ENCODE measurements around the gene KDM5B.
"Not testable (repeated sequence)": the region's sequence is repeated elsewhere in the genome, so short reads cannot be mapped to it uniquely, and the experiment has no call there.

Gene KDM5B

DNA sequence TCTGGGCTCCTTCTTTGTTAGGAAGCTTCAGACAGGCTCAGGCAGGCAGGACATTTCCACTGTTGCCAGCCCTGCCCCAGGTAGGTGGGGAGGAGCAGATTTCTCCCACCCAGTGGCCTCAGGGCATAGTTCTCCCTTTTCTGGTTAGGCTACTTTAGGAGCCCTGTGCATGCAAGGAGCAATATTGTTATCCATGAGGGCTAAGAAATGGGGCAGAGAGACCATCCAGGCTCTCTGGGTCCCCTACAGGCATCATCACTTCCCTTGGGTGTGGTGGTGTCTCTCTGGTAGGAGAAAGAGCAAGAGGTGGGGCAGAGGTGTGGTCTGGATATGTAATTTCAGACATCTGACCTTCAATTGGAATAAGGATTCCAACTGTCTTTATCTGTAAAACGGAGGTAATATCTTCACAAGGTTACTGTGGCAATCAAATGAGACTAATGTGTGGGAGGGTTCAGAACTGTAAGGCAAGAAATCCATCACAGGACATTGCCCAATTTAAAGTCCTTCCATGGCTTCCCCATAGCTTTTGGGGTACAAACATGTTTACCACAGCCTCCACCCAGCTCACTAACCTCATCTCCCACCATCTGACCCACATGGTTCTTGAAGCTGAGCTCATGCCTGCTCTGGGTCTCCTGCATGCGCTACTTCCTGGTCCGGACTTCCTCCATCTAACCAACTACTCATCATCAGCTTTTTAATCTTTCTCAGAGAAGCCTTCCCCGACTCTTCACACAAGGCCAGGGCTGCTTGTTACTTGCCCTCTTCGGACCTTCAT, 28.6 kb upstream of the KDM5B start:
- no peak overlapping the region for H3K4me3 ChIP-seq (ENCODE audit: low read length)
- no peak overlapping the region for H3K4me2 ChIP-seq (ENCODE audit: low read length)
- H3K36me3 ChIP-seq (ENCODE audit: insufficient read depth, low read length): no peaks in the 10 kb centered on the region
- peaks cover 44% of the 10 kb centered on the region for H3K27me3 ChIP-seq (ENCODE audit: control insufficient read depth, insufficient read depth, low read length)
- no peak overlapping the region for H3K9ac ChIP-seq (ENCODE audit: low read depth, low read length)
- no peaks in the 10 kb centered on the region for H3K4me1 ChIP-seq (ENCODE audit: control insufficient read depth, insufficient read depth, low read length)
- no peaks in the 10 kb centered on the region for H3K9me3 ChIP-seq (replicated peaks; ENCODE audit: low read length)

- no peaks in the 10 kb centered on the region for H3K9me3 ChIP-seq (replicated peaks; ENCODE audit: low read length)
- H3K4me2 ChIP-seq (ENCODE audit: low read length): no peak overlapping the region
- H3K4me1 ChIP-seq (ENCODE audit: control insufficient read depth, insufficient read depth, low read length): no peaks in the 10 kb centered on the region
- H3K27me3 ChIP-seq (ENCODE audit: control insufficient read depth, insufficient read depth, low read length): peaks cover 38% of the 10 kb centered on the region
- H3K9ac ChIP-seq (ENCODE audit: low read depth, low read length): no peak overlapping the region
- no peaks in the 10 kb centered on the region for H3K36me3 ChIP-seq (ENCODE audit: insufficient read depth, low read length)
- H3K4me3 ChIP-seq (ENCODE audit: low read length): no peak overlapping the region
Observed at GRCh38 chr1:202835548-202836072, 27.4 kb upstream of the KDM5B start.

- Histone ChIP-seq H3K36me3 (ENCODE audit: insufficient read depth, low read length) (no peaks in the 10 kb centered on the region), H3K4me1 (ENCODE audit: control insufficient read depth, insufficient read depth, low read length) (no peaks in the 10 kb centered on the region), H3K9ac (ENCODE audit: low read depth, low read length) (no peak overlapping the region), H3K4me3 (ENCODE audit: low read length) (no peak overlapping the region), H3K9me3 (replicated peaks; ENCODE audit: low read length) (no peaks in the 10 kb centered on the region), H3K27me3 (ENCODE audit: control insufficient read depth, insufficient read depth, low read length) (peaks cover 38% of the 10 kb centered on the region), H3K4me2 (ENCODE audit: low read length) (no peak overlapping the region)
Observed at GRCh38 chr1:202834771-202835547, 26.7 kb upstream of the KDM5B start.

DNA sequence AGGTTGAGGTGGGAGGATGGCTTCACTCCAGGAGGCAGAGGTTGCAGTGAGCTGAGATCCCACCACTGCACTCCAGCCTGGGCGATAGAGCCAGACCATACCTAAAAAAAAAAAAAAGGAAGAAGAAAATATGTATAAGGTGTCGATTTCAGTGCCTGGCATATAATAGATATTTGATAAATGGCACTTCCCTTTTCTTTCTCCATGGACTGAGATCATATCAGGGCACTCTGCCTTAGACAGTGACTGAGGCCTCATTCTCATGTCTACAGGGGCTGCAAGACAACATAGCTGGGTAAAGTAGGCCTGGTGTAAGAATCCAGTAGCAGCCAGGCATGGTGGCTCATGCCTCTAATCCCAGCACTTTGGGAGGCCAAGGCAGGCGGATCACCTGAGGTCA, 23.7 kb upstream of the KDM5B start:
- no peak overlapping the region for H3K4me3 ChIP-seq (ENCODE audit: low read length)
- H3K9me3 ChIP-seq (replicated peaks; ENCODE audit: low read length): no peaks in the 10 kb centered on the region
- H3K27me3 ChIP-seq (ENCODE audit: control insufficient read depth, insufficient read depth, low read length): peaks cover 32% of the 10 kb centered on the region
- H3K4me2 ChIP-seq (ENCODE audit: low read length): no peak overlapping the region
- H3K9ac ChIP-seq (ENCODE audit: low read depth, low read length): no peak overlapping the region
- no peaks in the 10 kb centered on the region for H3K36me3 ChIP-seq (ENCODE audit: insufficient read depth, low read length)
- H3K4me1 ChIP-seq (ENCODE audit: control insufficient read depth, insufficient read depth, low read length): no peaks in the 10 kb centered on the region

DNA sequence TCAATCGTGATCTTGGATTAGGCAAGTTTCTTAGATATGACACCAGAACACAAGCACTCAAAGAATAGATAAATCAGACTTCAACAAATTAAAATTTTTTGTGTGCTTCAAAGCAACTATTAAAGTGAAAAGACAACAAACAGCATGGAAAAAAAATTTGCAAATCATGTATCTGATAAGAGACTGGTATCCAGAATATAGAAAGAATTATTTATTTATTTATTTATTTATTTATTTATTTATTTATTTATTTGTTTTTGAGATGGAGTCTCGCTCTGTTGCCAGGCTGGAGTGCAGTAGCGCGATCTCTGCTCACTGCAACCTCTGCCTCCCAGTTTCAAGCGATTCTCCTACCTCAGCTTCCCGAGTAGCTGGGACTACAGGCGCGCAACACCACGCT, 21.0 kb upstream of the KDM5B start:
- not testable (repeated sequence) for H3K9ac ChIP-seq (ENCODE audit: low read depth, low read length); H3K4me1 ChIP-seq (ENCODE audit: control insufficient read depth, insufficient read depth, low read length); H3K36me3 ChIP-seq (ENCODE audit: insufficient read depth, low read length); H3K4me3 ChIP-seq (ENCODE audit: low read length); H3K4me2 ChIP-seq (ENCODE audit: low read length); H3K9me3 ChIP-seq (replicated peaks; ENCODE audit: low read length)
- peaks cover 35% of the 10 kb centered on the region for H3K27me3 ChIP-seq (ENCODE audit: control insufficient read depth, insufficient read depth, low read length)

DNA sequence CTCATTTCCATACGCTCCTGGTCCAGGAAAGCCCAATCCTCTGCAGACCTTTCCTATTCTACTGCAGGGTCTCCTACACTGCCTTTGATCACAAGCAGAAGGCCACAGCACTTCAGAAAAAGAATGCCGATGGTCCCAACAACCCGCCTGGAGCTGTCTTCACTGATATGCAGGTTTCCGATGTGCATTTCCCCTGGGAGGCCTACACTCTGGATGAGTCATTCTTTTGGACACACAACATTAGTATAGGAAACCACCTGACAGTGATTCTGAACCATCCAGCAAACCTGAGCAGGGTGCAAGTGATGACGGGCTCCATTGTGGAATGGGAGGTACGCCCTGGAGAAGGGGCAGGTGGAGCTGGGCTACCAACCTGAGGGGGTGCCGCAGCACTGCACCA, 17.5 kb upstream of the KDM5B start:
- Histone ChIP-seq H3K4me3 (ENCODE audit: low read length) (no peak overlapping the region), H3K4me1 (ENCODE audit: control insufficient read depth, insufficient read depth, low read length) (no peaks in the 10 kb centered on the region), H3K4me2 (ENCODE audit: low read length) (no peak overlapping the region), H3K36me3 (ENCODE audit: insufficient read depth, low read length) (no peaks in the 10 kb centered on the region), H3K27me3 (ENCODE audit: control insufficient read depth, insufficient read depth, low read length) (peaks cover 40% of the 10 kb centered on the region), H3K9me3 (replicated peaks; ENCODE audit: low read length) (no peaks in the 10 kb centered on the region), H3K9ac (ENCODE audit: low read depth, low read length) (no peak overlapping the region)

DNA sequence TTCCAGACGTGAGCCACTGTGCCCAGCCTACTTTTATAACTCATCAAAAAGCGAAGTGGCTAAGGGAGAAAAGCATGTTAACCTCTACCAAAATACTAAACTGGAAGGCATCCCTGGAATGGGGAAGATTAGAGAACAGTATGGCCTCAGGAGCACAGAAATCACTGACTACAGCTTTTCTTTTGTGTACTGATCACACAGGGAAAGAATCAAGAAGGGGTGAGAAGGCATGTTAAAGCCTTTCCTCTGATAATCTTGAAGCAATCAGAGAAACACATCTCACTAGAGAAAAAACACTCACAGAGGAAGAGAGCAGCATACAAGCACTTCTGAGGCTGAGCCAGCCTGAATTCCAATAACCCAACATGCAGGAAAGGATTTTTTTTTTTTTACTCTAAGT, 13.2 kb upstream of the KDM5B start:
- Histone ChIP-seq H3K4me1 (ENCODE audit: control insufficient read depth, insufficient read depth, low read length) (no peaks in the 10 kb centered on the region), H3K9ac (ENCODE audit: low read depth, low read length) (peak overlapping the region; percentile 26), H3K9me3 (replicated peaks; ENCODE audit: low read length) (no peaks in the 10 kb centered on the region), H3K36me3 (ENCODE audit: insufficient read depth, low read length) (no peaks in the 10 kb centered on the region), H3K4me3 (ENCODE audit: low read length) (no peak overlapping the region), H3K27me3 (ENCODE audit: control insufficient read depth, insufficient read depth, low read length) (peaks cover 52% of the 10 kb centered on the region), H3K4me2 (ENCODE audit: low read length) (peak overlapping the region; percentile 17)

- Histone ChIP-seq H3K36me3 (ENCODE audit: insufficient read depth, low read length) (no peaks in the 10 kb centered on the region), H3K9me3 (replicated peaks; ENCODE audit: low read length) (no peaks in the 10 kb centered on the region), H3K9ac (ENCODE audit: low read depth, low read length) (no peak overlapping the region), H3K4me3 (ENCODE audit: low read length) (no peak overlapping the region), H3K4me1 (ENCODE audit: control insufficient read depth, insufficient read depth, low read length) (no peaks in the 10 kb centered on the region), H3K27me3 (ENCODE audit: control insufficient read depth, insufficient read depth, low read length) (peaks cover 47% of the 10 kb centered on the region), H3K4me2 (ENCODE audit: low read length) (no peak overlapping the region)
Observed at GRCh38 chr1:202818819-202819218, 10.6 kb upstream of the KDM5B start.

- H3K9ac ChIP-seq (ENCODE audit: low read depth, low read length): no peak overlapping the region
- no peaks in the 10 kb centered on the region for H3K36me3 ChIP-seq (ENCODE audit: insufficient read depth, low read length)
- no peak overlapping the region for H3K4me3 ChIP-seq (ENCODE audit: low read length)
- H3K9me3 ChIP-seq (replicated peaks; ENCODE audit: low read length): no peaks in the 10 kb centered on the region
- H3K4me2 ChIP-seq (ENCODE audit: low read length): no peak overlapping the region
- H3K27me3 ChIP-seq (ENCODE audit: control insufficient read depth, insufficient read depth, low read length): peaks cover 46% of the 10 kb centered on the region
- peaks cover 9% of the 10 kb centered on the region for H3K4me1 ChIP-seq (ENCODE audit: control insufficient read depth, insufficient read depth, low read length)
Observed at GRCh38 chr1:202815120-202815519, 6.9 kb upstream of the KDM5B start.

DNA sequence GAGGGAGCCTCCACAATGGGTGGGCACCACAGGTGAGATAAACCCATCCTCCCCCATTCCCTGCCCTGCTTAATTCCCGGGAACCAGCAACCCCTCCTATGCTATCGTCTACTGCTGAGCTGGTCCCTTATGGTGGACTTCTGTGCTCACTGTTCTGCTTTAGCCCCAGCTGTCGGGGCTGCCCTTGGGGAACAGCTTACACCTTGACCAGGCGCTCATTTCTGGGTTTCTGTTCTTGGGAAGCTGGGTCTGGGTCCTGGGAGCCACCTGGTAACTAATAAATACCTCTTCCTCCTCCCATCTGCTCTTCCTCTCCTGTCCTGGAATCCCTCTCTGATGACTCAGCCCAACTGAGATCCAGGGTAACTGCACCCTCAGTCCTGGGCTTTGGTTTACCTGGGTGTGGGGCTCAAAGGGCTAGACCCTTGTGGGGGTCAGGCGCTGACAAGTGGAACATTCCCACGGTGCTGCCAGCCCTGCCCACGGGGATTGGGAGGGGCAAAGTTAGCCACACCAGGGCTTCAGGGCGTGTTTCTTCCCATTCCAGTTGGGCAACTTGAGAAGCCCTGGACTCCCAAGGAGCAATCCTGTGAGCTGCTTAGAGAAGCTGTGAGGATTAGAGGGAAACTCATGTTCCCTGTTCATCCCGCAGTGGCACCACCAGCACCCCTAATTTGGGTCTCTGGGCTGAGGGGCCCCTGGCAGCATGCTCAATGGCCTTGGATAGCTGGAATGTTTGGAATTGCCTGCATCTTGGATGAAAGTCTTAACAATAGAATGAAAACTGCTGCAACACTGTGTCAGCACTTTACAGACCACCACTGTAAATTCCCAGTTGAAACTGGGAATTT, 4.2 kb upstream of the KDM5B start:
- Histone ChIP-seq H3K9me3 (replicated peaks; ENCODE audit: low read length) (no peaks in the 10 kb centered on the region), H3K4me3 (ENCODE audit: low read length) (no peak overlapping the region), H3K27me3 (ENCODE audit: control insufficient read depth, insufficient read depth, low read length) (peaks cover 28% of the 10 kb centered on the region), H3K36me3 (ENCODE audit: insufficient read depth, low read length) (no peaks in the 10 kb centered on the region), H3K9ac (ENCODE audit: low read depth, low read length) (no peak overlapping the region), H3K4me2 (ENCODE audit: low read length) (peak overlapping the region; percentile 100), H3K4me1 (ENCODE audit: control insufficient read depth, insufficient read depth, low read length) (peaks cover 9% of the 10 kb centered on the region)
